Fibroblast of lung (primary cell): ENCODE results near the gene KRTAP3-2.

Experiments used
- CTCF ChIP-seq, 2 donors: IDR thresholded peaks in 1 of 2; conservative IDR thresholded peaks in 1 of 2; 1 replicate in 1 of 2; 2 replicates in 1 of 2; pipeline ENCODE4 v1.5.1; 2011 to 2012; ENCODE audit warnings: low read length in 2 of 2, control low read depth in 1 of 2, inconsistent platforms in 1 of 2, low read depth in 1 of 2, mild to moderate bottlenecking in 1 of 2
- EZH2 ChIP-seq: IDR thresholded peaks from 2 replicates; pipeline ENCODE4 v1.5.1; 2012; ENCODE audit warnings: low read length, control low read depth, mild to moderate bottlenecking; ENCODE audit errors: missing control alignments

- TF ChIP-seq CTCF (conservative IDR thresholded peaks at IDR 0.05 in 1 of 2, IDR thresholded peaks at IDR 0.05 in 1 of 2; ENCODE audit: low read depth in 1 of 2, low read length in 2 of 2): no peak
- no peak for TF ChIP-seq EZH2
Measured at GRCh38 chr17:41002814-41003213, 3.1 kb upstream of the KRTAP3-2 start.
